ENCODE results near the gene DPP9. TPM values are rescaled to one million over a fixed set of nuclear protein-coding genes. Genes with fewer than 3 reads are reported as not detected.
"Not testable (repeated sequence)": the region's sequence is repeated elsewhere in the genome, so short reads cannot be mapped to it uniquely, and the experiment has no call there.

DPP9 gene
- total and polyA plus RNA-seq, 2 donors, result 13.4 to 37.9 TPM

DNA sequence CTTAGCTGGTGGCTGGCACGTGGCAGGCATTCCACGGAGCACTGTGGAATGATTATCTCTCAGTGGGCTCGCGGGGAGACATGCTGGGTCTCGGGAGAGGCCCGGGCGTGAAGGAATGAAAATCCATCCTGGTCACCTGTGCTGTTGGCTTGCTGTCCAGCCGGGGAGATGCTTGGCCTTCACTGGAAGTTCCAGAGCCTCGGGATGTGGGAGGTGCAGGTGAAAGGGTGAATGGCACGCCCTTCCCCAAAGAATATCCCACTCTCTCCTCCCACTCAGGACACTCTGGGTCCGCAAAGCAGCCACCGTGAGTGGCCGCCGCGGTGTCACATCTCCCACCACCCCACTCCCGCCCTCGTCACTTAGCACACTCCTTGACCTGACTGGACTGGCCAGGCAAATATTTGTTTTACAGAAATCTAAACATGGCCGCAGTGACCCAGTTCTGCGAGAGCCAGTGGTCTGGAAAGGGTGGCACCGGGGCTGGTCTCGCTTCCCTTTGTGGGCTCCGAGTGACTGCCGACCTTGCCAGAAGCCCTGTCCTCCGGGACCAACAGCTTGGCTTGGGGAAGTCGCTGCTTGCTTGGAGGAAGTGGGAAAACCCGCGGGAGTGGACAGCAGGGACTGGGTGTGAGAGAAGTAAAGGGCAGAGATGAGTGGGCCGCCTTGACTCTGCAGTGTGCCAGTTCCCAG lies 8.0 kb downstream of the DPP9 start:
- Histone ChIP-seq H3K4me3 (ENCODE audit: low read length in 2 of 2) (no peak overlapping the region), H3K4me1 (ENCODE audit: control insufficient read depth in 2 of 2, insufficient read depth in 2 of 2, low read length in 2 of 2) (peaks cover 0 to 7% of the 10 kb centered on the region in 2 donors)
- WGBS, result 95% methylated on average over 28 of the region's 28 CpGs

DNA sequence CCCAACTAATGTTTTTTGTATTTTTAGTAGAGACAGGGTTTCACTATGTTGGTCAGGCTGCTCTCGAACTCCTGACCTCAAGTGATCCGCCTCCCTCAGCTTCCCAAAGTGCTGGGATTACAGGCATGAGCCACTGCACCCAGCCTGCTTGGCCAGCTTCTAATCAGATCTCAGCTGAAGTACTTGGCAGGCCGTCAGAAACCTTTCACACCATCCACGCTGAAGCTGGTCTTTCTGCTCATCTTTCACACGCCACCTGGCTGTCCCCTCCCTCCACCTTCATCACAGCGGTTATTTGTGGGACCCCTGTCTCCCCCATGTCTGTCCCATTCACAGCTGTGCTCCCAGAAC lies 8.5 kb downstream of the DPP9 start:
- DNase-seq (ENCODE audit: low read depth in 6 of 9, low spot score in 9 of 9); H3K9me3 ChIP-seq (ENCODE audit: control insufficient read depth in 2 of 2, insufficient read depth in 1 of 2, low read length in 1 of 2); H3K4me3 ChIP-seq (ENCODE audit: low read length in 2 of 2); H3K27ac ChIP-seq (ENCODE audit: low read depth in 1 of 2, low read length in 1 of 2); H3K27me3 ChIP-seq (ENCODE audit: control insufficient read depth in 2 of 2, insufficient read depth in 1 of 2, low read length in 1 of 2); H3K4me1 ChIP-seq (ENCODE audit: control insufficient read depth in 2 of 2, insufficient read depth in 2 of 2, low read length in 2 of 2): not testable (repeated sequence)
- 96% methylated on average over 6 of the region's 6 CpGs for WGBS
- H3K36me3 ChIP-seq (ENCODE audit: control insufficient read depth in 2 of 2, insufficient read depth in 2 of 2, low read length in 1 of 2), result peaks cover 83 to 86% of the 10 kb centered on the region in 2 donors

More for the DNA sequence above, 8.0 kb downstream of the DPP9 start:
- no peaks in the 10 kb centered on the region for H3K27me3 ChIP-seq (ENCODE audit: control insufficient read depth in 2 of 2, insufficient read depth in 1 of 2, low read length in 1 of 2)
- H3K9me3 ChIP-seq (ENCODE audit: control insufficient read depth in 2 of 2, insufficient read depth in 1 of 2, low read length in 1 of 2), result no peaks in the 10 kb centered on the region
- no peak overlapping the region for H3K27ac ChIP-seq (ENCODE audit: low read depth in 1 of 2, low read length in 1 of 2)
- DNase-seq (ENCODE audit: low read depth in 6 of 9, low spot score in 9 of 9), result no peak
- H3K36me3 ChIP-seq (ENCODE audit: control insufficient read depth in 2 of 2, insufficient read depth in 2 of 2, low read length in 1 of 2), result peaks cover 82 to 84% of the 10 kb centered on the region in 2 donors

GRCh38 chr19:4714016-4714415 lies 9.6 kb downstream of the DPP9 start:
- Histone ChIP-seq H3K4me3 (ENCODE audit: low read length in 2 of 2) (no peak overlapping the region), H3K27me3 (ENCODE audit: control insufficient read depth in 2 of 2, insufficient read depth in 1 of 2, low read length in 1 of 2) (no peaks in the 10 kb centered on the region), H3K27ac (ENCODE audit: low read depth in 1 of 2, low read length in 1 of 2) (peak overlapping the region; percentile 2 to 66), H3K36me3 (ENCODE audit: control insufficient read depth in 2 of 2, insufficient read depth in 2 of 2, low read length in 1 of 2) (peaks cover 84 to 88% of the 10 kb centered on the region in 2 donors), H3K9me3 (ENCODE audit: control insufficient read depth in 2 of 2, insufficient read depth in 1 of 2, low read length in 1 of 2) (no peaks in the 10 kb centered on the region), H3K4me1 (ENCODE audit: control insufficient read depth in 2 of 2, insufficient read depth in 2 of 2, low read length in 2 of 2) (no peaks in the 10 kb centered on the region)
- no peak for DNase-seq (ENCODE audit: low read depth in 6 of 9, low spot score in 9 of 9)
- WGBS, result 98% methylated on average over 27 of the region's 27 CpGs

DNA sequence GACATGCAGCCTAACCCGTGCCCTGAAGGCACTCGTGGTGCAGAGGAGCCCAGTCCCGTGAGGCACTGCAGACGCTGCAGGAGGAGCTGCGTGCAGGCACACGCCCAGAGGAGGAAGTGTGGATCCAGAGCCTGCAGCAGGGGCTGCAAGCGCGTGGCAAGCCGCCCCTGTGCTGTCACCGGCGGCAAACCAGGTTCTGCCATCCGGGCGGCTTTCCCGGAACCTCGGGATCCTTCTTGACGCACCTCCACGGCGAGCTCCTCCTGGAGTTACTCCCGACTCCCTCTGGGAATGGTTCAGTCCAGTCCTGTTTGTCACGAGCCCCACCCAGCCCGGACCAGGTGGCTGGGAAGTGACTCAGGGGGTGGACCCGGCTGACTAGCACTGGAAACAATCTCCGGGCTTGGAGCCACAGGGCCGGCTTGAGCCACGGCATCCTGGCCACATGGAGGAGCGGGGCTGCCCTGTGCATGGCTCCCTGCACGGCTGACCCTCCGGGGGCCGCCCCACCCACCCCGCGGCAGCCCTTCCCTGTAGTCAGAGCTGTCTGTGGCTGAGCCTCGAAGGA lies 10.2 kb downstream of the DPP9 start:
- WGBS, result 94% methylated on average over 32 of the region's 32 CpGs
- peaks cover 79 to 85% of the 10 kb centered on the region in 2 donors for H3K36me3 ChIP-seq (ENCODE audit: control insufficient read depth in 2 of 2, insufficient read depth in 2 of 2, low read length in 1 of 2)
- peak overlapping the region; percentile 37 to 55 for H3K27ac ChIP-seq (ENCODE audit: low read depth in 1 of 2, low read length in 1 of 2)
- no peaks in the 10 kb centered on the region for H3K27me3 ChIP-seq (ENCODE audit: control insufficient read depth in 2 of 2, insufficient read depth in 1 of 2, low read length in 1 of 2)
- H3K9me3 ChIP-seq (ENCODE audit: control insufficient read depth in 2 of 2, insufficient read depth in 1 of 2, low read length in 1 of 2), result no peaks in the 10 kb centered on the region
- DNase-seq (ENCODE audit: low read depth in 6 of 9, low spot score in 9 of 9), result no peak
- H3K4me3 ChIP-seq (ENCODE audit: low read length in 2 of 2), result no peak overlapping the region
- no peaks in the 10 kb centered on the region for H3K4me1 ChIP-seq (ENCODE audit: control insufficient read depth in 2 of 2, insufficient read depth in 2 of 2, low read length in 2 of 2)

DNA sequence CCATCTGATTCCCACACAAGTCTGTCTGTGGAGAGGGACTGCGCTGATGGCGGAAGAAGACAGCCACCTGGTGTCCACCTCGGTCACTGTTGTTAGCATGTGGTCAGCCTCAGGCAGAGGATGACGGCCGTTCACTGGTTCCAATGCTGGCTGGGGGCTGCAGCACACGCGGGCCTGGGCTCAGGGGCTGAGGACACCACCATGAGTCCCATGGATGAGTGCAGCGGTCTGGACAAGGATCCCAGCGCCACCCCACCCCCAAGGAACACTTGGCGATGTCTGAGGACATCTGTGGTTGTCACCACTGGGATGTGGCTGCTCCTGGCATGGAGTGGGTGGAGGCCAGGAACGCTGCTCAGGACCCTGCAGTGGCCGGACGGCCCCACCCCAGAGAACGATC lies 10.9 kb downstream of the DPP9 start:
- no peak overlapping the region for H3K4me3 ChIP-seq (ENCODE audit: low read length in 2 of 2)
- WGBS, result 97% methylated on average over 14 of the region's 14 CpGs
- H3K27ac ChIP-seq (ENCODE audit: low read depth in 1 of 2, low read length in 1 of 2), result no peak overlapping the region
- no peaks in the 10 kb centered on the region for H3K4me1 ChIP-seq (ENCODE audit: control insufficient read depth in 2 of 2, insufficient read depth in 2 of 2, low read length in 2 of 2)
- DNase-seq (ENCODE audit: low read depth in 6 of 9, low spot score in 9 of 9), result no peak
- peaks cover 72 to 81% of the 10 kb centered on the region in 2 donors for H3K36me3 ChIP-seq (ENCODE audit: control insufficient read depth in 2 of 2, insufficient read depth in 2 of 2, low read length in 1 of 2)
- H3K9me3 ChIP-seq (ENCODE audit: control insufficient read depth in 2 of 2, insufficient read depth in 1 of 2, low read length in 1 of 2), result no peaks in the 10 kb centered on the region
- no peaks in the 10 kb centered on the region for H3K27me3 ChIP-seq (ENCODE audit: control insufficient read depth in 2 of 2, insufficient read depth in 1 of 2, low read length in 1 of 2)

DNA sequence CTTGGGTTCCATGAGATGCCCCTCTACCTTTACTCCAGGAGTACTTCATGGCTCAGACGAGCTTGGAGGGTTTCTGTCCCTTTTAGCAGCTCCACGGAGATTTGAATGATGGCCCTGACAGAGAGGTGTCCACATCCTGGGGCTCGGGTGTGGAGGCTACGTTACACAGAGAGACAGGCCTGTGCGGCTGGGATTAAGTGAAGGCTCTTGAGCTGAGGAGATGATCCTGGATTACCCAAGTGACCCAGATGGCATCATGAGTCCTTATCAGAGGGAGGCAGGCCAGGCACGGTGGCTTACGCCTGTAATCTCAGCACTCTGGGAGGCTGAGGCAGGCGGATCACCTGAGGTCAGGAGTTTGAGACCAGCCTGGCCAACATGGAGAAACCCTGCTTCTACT lies 12.4 kb downstream of the DPP9 start:
- H3K4me1 ChIP-seq (ENCODE audit: control insufficient read depth in 2 of 2, insufficient read depth in 2 of 2, low read length in 2 of 2), result no peaks in the 10 kb centered on the region
- H3K4me3 ChIP-seq (ENCODE audit: low read length in 2 of 2), result no peak overlapping the region
- peaks cover 64 to 68% of the 10 kb centered on the region in 2 donors for H3K36me3 ChIP-seq (ENCODE audit: control insufficient read depth in 2 of 2, insufficient read depth in 2 of 2, low read length in 1 of 2)
- DNase-seq (ENCODE audit: low read depth in 6 of 9, low spot score in 9 of 9), result no peak
- no peak overlapping the region for H3K27ac ChIP-seq (ENCODE audit: low read depth in 1 of 2, low read length in 1 of 2)
- WGBS, result 96% methylated on average over 8 of the region's 8 CpGs
- no peaks in the 10 kb centered on the region for H3K27me3 ChIP-seq (ENCODE audit: control insufficient read depth in 2 of 2, insufficient read depth in 1 of 2, low read length in 1 of 2)
- no peaks in the 10 kb centered on the region for H3K9me3 ChIP-seq (ENCODE audit: control insufficient read depth in 2 of 2, insufficient read depth in 1 of 2, low read length in 1 of 2)

DNA sequence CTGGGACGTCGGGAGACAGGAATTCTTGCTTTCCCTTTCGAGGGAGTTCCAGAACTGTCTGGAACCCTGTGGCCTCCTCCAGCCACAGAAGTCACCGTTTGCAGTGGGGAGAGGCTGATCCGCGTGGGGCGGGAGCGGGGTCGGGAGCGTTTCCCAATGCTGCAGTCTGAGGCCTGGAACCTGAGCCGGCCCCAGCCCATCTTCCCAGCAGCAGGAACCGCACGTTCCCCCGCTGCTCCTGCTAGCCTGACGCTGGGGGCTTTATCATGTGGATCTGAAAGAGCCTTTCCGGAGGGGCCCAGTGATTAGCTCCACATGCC lies 13.4 kb downstream of the DPP9 start:
- Histone ChIP-seq H3K27ac (ENCODE audit: low read depth in 1 of 2, low read length in 1 of 2) (no peak overlapping the region), H3K27me3 (ENCODE audit: control insufficient read depth in 2 of 2, insufficient read depth in 1 of 2, low read length in 1 of 2) (no peaks in the 10 kb centered on the region), H3K4me1 (ENCODE audit: control insufficient read depth in 2 of 2, insufficient read depth in 2 of 2, low read length in 2 of 2) (no peaks in the 10 kb centered on the region), H3K9me3 (ENCODE audit: control insufficient read depth in 2 of 2, insufficient read depth in 1 of 2, low read length in 1 of 2) (no peaks in the 10 kb centered on the region), H3K4me3 (ENCODE audit: low read length in 2 of 2) (no peak overlapping the region), H3K36me3 (ENCODE audit: control insufficient read depth in 2 of 2, insufficient read depth in 2 of 2, low read length in 1 of 2) (peaks cover 62 to 67% of the 10 kb centered on the region in 2 donors)
- DNase-seq (ENCODE audit: low read depth in 6 of 9, low spot score in 9 of 9), result no peak
- WGBS, result 98% methylated on average over 16 of the region's 16 CpGs

- Histone ChIP-seq H3K4me1 (ENCODE audit: control insufficient read depth in 2 of 2, insufficient read depth in 2 of 2, low read length in 2 of 2) (no peaks in the 10 kb centered on the region), H3K9me3 (ENCODE audit: control insufficient read depth in 2 of 2, insufficient read depth in 1 of 2, low read length in 1 of 2) (no peaks in the 10 kb centered on the region), H3K36me3 (ENCODE audit: control insufficient read depth in 2 of 2, insufficient read depth in 2 of 2, low read length in 1 of 2) (peaks cover 63 to 65% of the 10 kb centered on the region in 2 donors), H3K27ac (ENCODE audit: low read depth in 1 of 2, low read length in 1 of 2) (peak overlapping the region in 1 of 2 donors; percentile 11), H3K4me3 (ENCODE audit: low read length in 2 of 2) (no peak overlapping the region), H3K27me3 (ENCODE audit: control insufficient read depth in 2 of 2, insufficient read depth in 1 of 2, low read length in 1 of 2) (no peaks in the 10 kb centered on the region)
- WGBS, result 97% methylated on average over 20 of the region's 20 CpGs
- no peak for DNase-seq (ENCODE audit: low read depth in 6 of 9, low spot score in 9 of 9)
These were observed 14.0 kb downstream of the DPP9 start for GRCh38 chr19:4709440-4710280.

DNA sequence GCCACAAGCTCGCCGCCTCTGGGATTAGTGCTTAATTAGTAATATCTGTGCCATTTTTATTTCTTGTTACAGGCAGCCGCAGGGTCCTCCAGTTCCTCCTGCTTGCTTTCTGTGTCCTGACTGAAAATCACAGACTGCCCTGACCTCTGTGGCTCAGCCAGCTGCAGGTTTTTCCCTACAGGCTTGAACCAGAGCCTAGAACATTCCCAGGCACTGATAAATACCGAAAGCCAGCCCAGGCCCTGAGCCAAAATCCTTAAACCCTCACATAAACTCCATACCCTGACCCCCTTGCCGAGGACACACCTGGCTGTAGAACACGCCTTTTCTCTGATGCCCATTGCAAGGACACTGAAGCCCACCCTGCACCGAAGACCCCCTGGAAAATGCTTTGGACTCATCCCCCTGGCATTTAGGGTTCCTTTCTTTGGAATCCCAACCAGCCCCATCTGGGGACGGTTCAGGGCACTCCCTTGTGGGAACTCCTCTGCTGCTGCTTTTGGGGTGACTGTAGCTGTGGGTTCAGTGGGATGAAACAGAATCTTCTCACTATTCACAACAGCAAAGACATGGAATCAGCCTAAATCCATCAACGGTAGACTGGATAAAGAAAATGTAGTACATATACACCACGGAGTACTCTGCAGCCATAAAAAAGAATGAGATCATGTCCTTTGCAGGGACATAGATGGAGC lies 15.5 kb downstream of the DPP9 start:
- Histone ChIP-seq H3K4me3 (ENCODE audit: low read length in 2 of 2) (no peak overlapping the region), H3K9me3 (ENCODE audit: control insufficient read depth in 2 of 2, insufficient read depth in 1 of 2, low read length in 1 of 2) (no peaks in the 10 kb centered on the region), H3K27me3 (ENCODE audit: control insufficient read depth in 2 of 2, insufficient read depth in 1 of 2, low read length in 1 of 2) (no peaks in the 10 kb centered on the region), H3K4me1 (ENCODE audit: control insufficient read depth in 2 of 2, insufficient read depth in 2 of 2, low read length in 2 of 2) (no peaks in the 10 kb centered on the region), H3K27ac (ENCODE audit: low read depth in 1 of 2, low read length in 1 of 2) (no peak overlapping the region), H3K36me3 (ENCODE audit: control insufficient read depth in 2 of 2, insufficient read depth in 2 of 2, low read length in 1 of 2) (peaks cover 62 to 63% of the 10 kb centered on the region in 2 donors)
- no peak for DNase-seq (ENCODE audit: low read depth in 6 of 9, low spot score in 9 of 9)
- 98% methylated on average over 10 of the region's 10 CpGs for WGBS

Measured in thymus (tissue), 11 donors.